Islet of Langerhans (tissue), 1 donor: ENCODE results near the gene RLN1.
"Not testable (repeated sequence)": the region's sequence is repeated elsewhere in the genome, so short reads cannot be mapped to it uniquely, and the experiment has no call there.

Experiments used
- FAIRE-seq: peaks from one replicate; lab custom pipeline; 2011; peaks lifted over from hg19 to GRCh38; lab: Jason Lieb, UNC

The RLN1 gene

DNA sequence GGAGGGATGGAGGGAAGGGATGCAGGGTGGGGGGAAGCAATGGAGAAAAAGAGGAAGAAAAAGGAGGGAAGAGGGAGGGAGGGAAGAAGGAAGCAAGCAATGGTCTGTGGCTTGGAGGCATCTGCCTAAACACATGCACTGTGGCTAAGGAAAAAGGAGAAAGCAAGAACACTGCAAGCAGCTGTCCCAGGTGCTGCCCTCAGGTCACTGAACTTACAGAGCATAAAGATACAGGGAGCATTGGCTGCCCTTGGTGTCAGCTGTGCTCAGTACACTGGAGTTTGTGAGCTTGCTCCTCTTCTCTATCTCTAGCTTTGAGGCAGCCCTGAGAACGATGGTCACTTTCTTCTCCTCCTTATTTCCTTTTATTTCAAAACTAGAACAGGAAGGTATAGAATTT is 18.1 kb downstream of the RLN1 start:
- FAIRE-seq, result not testable (repeated sequence)

DNA sequence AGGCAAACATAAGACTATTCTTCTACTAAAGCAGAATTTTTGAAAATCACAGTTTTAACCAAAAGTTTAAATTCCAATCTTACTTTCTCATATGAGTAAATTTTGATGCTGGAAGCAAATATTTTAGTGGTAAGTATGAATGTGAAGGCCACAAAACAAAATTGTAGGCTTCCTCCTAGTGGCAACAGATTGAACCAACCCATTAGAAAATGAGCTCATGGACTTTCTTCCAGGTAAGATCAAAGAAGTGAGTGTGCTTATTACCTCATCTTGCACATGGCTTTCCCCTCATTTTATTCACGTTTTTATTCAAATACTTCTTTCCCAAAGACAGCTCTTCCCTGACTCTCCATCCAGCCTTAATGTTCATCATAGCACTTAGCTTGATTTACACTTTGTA is 18.6 kb downstream of the RLN1 start:
- peak; percentile 43 for FAIRE-seq

DNA sequence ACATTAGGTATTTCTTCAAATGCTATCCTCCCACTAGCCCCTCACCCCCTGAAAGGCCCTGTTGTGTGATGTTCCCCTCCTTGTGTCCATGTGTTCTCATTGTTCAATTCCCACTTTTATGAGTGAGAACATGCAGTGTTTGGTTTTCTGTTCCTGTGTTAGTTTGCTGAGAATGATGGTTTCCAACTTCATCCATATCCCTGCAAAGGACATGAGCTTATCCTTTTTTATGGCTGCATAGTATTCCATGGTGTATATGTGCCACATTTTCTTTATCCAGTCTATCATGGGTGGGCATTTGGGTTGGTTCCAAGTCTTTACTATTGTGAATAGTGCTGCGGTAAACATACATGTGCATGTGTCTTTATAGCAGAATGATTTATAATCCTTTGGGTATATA is 23.3 kb downstream of the RLN1 start:
- FAIRE-seq, result not testable (repeated sequence)

DNA sequence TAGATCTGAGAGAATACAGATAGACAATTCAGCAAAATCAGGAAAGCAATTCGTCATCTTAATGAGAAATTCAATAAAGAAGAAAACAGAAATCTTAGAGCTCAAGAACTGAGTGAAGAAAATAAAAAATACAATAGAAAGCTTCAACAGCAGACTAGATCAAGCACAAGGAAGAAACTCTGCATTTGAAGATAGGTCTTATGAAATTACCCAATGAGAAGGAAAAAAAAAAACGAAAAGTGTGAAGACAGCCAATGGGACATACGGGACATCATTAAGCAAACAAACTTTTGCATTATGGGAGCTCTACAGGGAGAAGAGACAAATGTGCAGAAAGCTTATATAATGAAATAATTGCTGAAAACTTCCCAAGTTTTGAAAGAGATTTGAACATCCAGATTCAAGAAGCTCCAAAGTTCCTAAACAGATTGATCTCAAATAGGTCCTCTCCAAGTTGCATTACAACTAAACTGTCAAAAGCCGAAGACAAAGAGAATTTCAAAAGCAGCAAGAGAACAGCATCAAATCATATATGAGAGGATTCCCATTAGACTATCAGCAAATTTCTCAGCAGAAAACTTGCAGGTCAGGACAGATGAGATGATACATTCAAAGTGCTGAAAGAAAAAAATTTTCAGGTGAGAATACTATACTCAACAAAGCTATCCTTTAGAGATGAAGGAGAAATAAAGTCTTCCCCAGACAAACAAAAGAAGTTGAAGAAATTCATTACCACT is 24.3 kb downstream of the RLN1 start:
- no peak for FAIRE-seq

DNA sequence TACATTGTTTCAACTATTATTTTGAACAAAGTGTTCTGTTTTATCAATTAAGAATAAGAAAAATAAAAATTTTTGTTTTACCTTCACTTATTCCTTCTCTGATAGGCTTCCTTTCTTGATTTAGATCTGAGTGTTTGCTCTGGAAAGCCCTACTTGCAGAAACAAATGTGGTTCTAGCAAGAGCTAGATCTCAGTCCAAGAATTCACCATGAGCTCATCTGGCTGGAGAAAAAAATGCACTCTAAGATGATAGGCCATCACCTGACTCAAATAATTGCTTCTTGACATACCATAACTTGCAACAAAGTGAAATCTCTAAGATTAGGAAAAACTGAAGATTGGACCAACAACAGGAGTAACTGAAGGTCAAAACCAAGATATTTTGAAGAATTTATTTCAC is 28.8 kb downstream of the RLN1 start:
- FAIRE-seq, result no peak

DNA sequence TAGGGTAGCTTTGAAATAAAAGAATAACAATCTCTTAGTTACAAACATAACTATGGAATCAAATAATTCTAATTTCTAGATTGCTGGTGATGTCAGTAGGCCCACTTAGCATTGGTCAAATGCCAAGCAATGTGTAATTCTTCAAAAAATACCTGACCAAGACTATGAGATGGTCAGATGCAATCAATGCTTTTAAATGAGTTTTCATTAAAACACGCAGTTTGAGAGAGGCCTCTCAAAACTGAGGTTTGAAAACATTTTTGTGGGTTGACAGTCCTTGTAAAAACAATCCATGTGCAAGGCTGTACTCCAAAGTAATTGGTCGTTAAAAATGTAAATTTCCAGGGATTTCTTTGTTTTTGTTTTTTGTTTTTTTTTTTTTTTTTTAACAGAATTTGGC is 33.9 kb downstream of the RLN1 start:
- no peak for FAIRE-seq

DNA sequence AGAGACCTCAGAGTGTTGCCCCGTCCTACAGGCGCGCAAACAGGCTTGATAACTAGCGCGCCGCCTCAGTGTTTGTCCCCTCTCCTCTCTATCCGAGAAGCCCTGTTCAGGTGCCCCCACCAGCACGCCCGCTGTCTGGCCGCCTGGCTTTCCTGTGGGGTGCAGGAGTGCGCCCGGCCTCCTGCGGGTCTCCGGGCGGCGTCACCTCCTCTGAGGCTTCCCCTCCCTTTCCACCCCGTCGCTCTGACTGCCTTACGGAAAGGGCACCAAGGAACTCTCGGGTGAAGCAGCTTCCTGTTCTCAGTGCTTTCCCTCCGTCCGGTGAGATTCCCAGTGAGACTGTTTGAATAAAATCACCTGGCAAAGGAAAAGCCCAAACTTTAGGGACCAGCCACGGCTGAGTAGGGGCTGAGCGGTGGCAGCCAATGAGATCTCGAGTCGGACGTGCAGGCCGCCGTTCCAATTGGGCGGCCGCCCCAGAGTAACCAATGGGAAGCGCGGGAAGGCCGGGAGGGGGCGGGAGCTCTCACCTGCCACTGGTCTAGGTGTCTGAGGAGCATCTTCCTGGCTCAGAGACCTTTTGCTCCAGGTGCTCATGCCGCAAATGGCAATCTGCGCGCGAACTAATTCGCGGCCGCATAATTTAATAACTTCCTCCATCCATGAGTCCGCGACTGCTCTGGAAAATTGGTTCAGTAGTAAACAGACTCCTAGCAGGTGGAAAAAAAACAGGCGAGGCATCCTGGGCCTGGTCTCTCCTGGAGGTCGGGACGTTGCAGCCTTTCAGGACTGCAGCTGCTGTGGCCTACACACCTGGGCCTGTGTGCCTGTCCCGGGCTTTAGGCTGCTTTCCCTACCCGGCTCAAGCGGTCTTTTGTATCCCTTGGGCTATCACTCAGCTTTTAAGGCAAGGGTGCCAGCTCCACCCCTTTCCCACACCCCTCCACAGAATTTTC is 35.6 kb downstream of the RLN1 start, which contains the start of gene RLN2:
Gene RLN2, minus strand, starts transcription at position 877 of the 956 bp plus-strand sequence. Its CDS starts 136 bp downstream, at position 741.
- FAIRE-seq, result peak; percentile 98

DNA sequence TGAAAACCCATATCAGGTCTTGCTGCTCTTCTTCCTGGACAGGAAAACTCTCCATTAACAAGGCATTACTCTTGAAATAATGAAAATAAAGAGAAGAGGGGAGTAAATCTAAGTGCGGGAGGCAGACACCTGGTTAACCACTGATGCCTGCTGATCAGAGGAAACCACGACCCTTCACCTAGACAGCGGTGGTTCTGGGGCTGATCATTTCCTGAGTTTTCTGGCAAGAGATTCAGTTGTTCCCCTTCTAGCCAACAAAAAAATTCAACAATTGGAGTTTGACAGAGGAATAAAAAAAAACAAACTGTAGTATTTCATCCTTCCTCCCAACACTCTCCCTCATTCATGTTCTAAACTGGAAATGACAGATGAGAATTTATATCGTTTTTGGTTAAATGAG is 38.1 kb downstream of the RLN1 start:
- FAIRE-seq, result no peak

DNA sequence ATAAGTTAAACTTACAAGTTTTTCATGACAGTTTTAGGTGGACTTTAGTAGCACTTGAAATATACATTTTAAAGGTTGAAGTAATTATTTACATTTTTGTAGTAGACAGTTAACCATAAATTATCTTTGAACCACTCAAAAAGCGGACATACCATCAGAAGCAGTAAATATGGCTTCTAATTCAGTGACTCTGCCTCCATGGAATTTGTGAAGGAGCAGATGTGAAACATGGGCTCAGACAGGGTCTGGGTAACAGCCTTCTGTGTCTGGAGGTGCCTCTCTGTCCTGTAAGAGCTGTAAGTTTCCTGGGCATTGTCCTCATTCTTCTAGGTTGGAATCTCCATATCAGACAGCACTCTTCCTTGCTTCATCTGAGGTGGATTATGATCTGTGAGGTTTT is 47.5 kb downstream of the RLN1 start:
- FAIRE-seq, result no peak

DNA sequence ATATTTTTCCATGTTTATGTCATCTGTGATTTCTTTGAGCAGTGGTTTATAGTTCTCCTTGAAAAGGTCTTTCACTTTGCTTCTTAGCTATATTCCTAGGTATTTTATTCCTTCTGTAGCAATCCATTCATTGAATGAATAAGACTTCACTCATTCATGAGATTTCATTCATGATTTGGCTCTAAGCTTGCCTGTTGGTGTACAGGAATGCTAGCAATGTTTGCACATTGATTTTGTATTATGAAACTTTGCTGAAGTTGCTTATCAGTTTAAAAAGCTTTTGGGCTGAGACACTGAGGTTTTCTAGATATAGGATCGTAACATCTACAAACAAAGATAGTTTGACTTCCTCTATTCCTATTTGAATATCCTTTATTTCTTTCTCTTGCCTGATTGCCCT is 51.1 kb downstream of the RLN1 start:
- no peak for FAIRE-seq

DNA sequence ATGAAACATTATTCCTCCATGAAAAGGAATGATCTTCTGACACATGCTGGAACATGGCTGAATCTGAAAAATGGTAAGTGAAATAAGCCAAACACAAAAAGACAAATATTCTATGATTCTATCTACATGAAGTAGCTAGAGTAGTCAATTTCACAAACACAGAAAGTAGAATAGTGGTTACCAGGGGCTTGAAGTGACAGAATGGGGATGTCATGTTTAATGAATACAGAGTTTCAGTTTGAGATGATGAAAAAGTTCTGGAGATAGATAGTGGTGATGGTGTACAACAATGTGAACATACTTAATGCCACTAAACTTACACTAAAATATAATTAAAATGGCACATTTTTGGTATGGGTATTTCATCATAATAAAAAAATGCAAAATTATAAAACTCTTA is 53.4 kb downstream of the RLN1 start:
- FAIRE-seq, result no peak
